ENCODE results near the gene SMAD1.

GRCh38 chr4:145564540-145564939 lies 82.9 kb downstream of the SMAD1 start:
- TF ChIP-seq CTCF (IDR thresholded peaks at IDR 0.05), result no peak
- no peak for TF ChIP-seq POLR2A (IDR thresholded peaks at IDR 0.05)
